SU-DHL-6 (cell line): Measurements from ENCODE around the gene AUH.

ENCODE experiments used
- H2AFZ ChIP-seq: fragments of 200-600 bp; sonication (generic); 2 replicates; pipeline ENCODE4 v1.6.1; 2014; ENCODE audit warnings: low read depth, mild to moderate bottlenecking, moderate library complexity, mixed read lengths, antibody characterized with exemption, low read length; ENCODE audit not compliant: severe bottlenecking
- H3F3A ChIP-seq: fragments of 200-600 bp; shearing (Covaris generic); 2 replicates; pipeline ENCODE4 v1.6.0; 2016; ENCODE audit warnings: antibody characterized with exemption, mild to moderate bottlenecking; ENCODE audit not compliant: insufficient read depth
- H3K27ac ChIP-seq: fragments of 200-600 bp; sonication (generic); 2 replicates; pipeline ENCODE4 v1.5.1; 2016; ENCODE audit warnings: low read depth, mild to moderate bottlenecking, low read length, moderate library complexity, mixed read lengths
- H3K27me3 ChIP-seq: fragments of 200-600 bp; sonication (generic), shearing (Covaris generic); 2 replicates; pipeline ENCODE4 v1.6.0; 2014; ENCODE audit warnings: mild to moderate bottlenecking, low read length
- H3K36me3 ChIP-seq: fragments of 200-600 bp; sonication (generic); 2 replicates; pipeline ENCODE4 v1.6.1; 2014; ENCODE audit warnings: mild to moderate bottlenecking, low read length, mixed read lengths
- H3K4me2 ChIP-seq: fragments of 300-600, 200-600 bp; shearing (Covaris generic), sonication (generic); 2 replicates; pipeline ENCODE4 v1.6.0; 2014; ENCODE audit warnings: low read length, low read depth, mild to moderate bottlenecking; ENCODE audit not compliant: poor library complexity, severe bottlenecking
- H3K4me3 ChIP-seq: fragments of 200-600 bp; sonication (generic); 2 replicates; pipeline ENCODE4 v1.5.1; 2014; ENCODE audit warnings: antibody characterized with exemption, low read length, mild to moderate bottlenecking, mixed read lengths; ENCODE audit not compliant: insufficient read depth, poor library complexity, severe bottlenecking
- H3K79me2 ChIP-seq: fragments of 200-600 bp; sonication (generic); 2 replicates; pipeline ENCODE4 v1.6.1; 2014; ENCODE audit warnings: mild to moderate bottlenecking, low read length, moderate library complexity; ENCODE audit not compliant: insufficient read depth
- H3K9ac ChIP-seq: fragments of 200-600 bp; sonication (generic); 2 replicates; pipeline ENCODE4 v1.7.0; 2014; ENCODE audit warnings: mild to moderate bottlenecking, low read length
- H3K9me2 ChIP-seq: fragments of 200-600 bp; sonication (generic); replicated peaks from 2 replicates; pipeline ENCODE4 v1.6.1; 2014; ENCODE audit warnings: low read length; ENCODE audit not compliant: insufficient read depth
- H3K9me3 ChIP-seq: fragments of 200-600 bp; sonication (generic); 2 replicates; pipeline ENCODE4 v1.6.1; 2014; ENCODE audit warnings: low read length, mixed read lengths; ENCODE audit not compliant: insufficient read depth
- H4K20me1 ChIP-seq: fragments of 200-600 bp; sonication (generic); 2 replicates; pipeline ENCODE4 v1.6.1; 2014; ENCODE audit warnings: low read depth, mild to moderate bottlenecking, antibody characterized with exemption, low read length, moderate library complexity, mixed read lengths
- EZH2phosphoT487 ChIP-seq: fragments of 200-600 bp; sonication (generic), shearing (Covaris generic); conservative IDR thresholded peaks from 2 replicates; pipeline ENCODE4 v1.6.1; 2018; ENCODE audit warnings: mild to moderate bottlenecking, antibody characterized with exemption, low read length, moderate library complexity, mixed read lengths
- TF ChIP-seq, protein P1 (sequence below): fragments of 200-600 bp; sonication (generic); IDR thresholded peaks from one replicate; pipeline ENCODE4 v1.5.1; 2017; ENCODE audit warnings: antibody characterized with exemption, mild to moderate bottlenecking, low read length, moderate library complexity; ENCODE audit not compliant: insufficient read depth, poor library complexity, severe bottlenecking

Gene AUH

DNA sequence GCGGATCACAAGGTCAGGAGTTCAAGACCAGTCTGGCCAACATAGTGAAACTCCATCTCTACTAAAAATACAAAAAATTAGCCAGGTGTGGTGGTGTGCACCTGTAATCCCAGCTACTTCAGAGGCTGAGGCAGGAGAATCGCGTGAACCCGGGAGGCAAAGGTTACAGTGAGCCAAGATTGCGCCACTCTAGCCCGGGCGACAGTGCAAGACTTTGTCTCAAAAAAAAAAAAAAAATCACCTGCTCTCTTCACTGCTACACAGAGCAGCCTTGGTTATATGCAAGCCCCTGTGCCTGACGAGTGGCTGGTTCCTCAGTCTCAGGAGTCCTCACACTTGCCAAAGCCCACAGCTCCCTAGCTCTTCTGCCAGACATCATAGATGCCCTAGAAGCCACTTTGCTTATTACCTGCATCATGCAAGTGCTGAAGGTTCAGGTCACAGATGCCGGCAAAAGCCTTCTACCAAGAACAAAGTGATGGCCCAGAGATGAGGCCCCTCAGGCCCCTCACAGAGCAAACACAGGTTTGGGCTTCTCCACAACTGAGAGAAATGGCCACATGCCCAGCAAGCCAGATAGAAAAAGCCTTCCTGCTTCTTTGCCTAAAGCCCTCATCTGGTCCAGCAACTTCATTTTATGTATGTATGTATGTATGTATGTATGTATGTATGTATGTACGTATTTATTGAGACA lies 176.4 kb downstream of the AUH start:
- Histone ChIP-seq H3K9me3 (no peaks in the 10 kb centered on the region), H3K4me3 (no peak overlapping the region), H3F3A (no peaks in the 10 kb centered on the region), H3K27ac (no peak overlapping the region), H3K36me3 (no peaks in the 10 kb centered on the region), H3K79me2 (no peaks in the 10 kb centered on the region), H3K27me3 (no peaks in the 10 kb centered on the region), H4K20me1 (no peaks in the 10 kb centered on the region), H3K9me2 (no peaks in the 10 kb centered on the region), H3K9ac (no peak overlapping the region), H2AFZ (no peak overlapping the region), H3K4me2 (no peak overlapping the region)
- TF ChIP-seq, protein P1, sequence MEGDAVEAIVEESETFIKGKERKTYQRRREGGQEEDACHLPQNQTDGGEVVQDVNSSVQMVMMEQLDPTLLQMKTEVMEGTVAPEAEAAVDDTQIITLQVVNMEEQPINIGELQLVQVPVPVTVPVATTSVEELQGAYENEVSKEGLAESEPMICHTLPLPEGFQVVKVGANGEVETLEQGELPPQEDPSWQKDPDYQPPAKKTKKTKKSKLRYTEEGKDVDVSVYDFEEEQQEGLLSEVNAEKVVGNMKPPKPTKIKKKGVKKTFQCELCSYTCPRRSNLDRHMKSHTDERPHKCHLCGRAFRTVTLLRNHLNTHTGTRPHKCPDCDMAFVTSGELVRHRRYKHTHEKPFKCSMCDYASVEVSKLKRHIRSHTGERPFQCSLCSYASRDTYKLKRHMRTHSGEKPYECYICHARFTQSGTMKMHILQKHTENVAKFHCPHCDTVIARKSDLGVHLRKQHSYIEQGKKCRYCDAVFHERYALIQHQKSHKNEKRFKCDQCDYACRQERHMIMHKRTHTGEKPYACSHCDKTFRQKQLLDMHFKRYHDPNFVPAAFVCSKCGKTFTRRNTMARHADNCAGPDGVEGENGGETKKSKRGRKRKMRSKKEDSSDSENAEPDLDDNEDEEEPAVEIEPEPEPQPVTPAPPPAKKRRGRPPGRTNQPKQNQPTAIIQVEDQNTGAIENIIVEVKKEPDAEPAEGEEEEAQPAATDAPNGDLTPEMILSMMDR, result no peak
- no peak for TF ChIP-seq EZH2phosphoT487

GRCh38 chr9:91182429-91183225 lies 179.1 kb downstream of the AUH start:
- Histone ChIP-seq H3K4me3 (no peak overlapping the region), H2AFZ (no peak overlapping the region), H3K9me3 (no peaks in the 10 kb centered on the region), H3F3A (no peaks in the 10 kb centered on the region), H3K36me3 (no peaks in the 10 kb centered on the region), H3K9ac (no peak overlapping the region), H3K9me2 (no peaks in the 10 kb centered on the region), H3K27me3 (no peaks in the 10 kb centered on the region), H3K27ac (no peak overlapping the region), H3K79me2 (no peaks in the 10 kb centered on the region), H4K20me1 (no peaks in the 10 kb centered on the region), H3K4me2 (no peak overlapping the region)
- TF ChIP-seq EZH2phosphoT487, result no peak
- TF ChIP-seq, protein P1, result no peak

- Histone ChIP-seq H4K20me1 (no peaks in the 10 kb centered on the region), H3K79me2 (no peaks in the 10 kb centered on the region), H3K9me3 (no peaks in the 10 kb centered on the region), H3K27ac (no peak overlapping the region), H3K27me3 (no peaks in the 10 kb centered on the region), H3K4me3 (no peak overlapping the region), H3F3A (no peaks in the 10 kb centered on the region), H2AFZ (no peak overlapping the region), H3K36me3 (no peaks in the 10 kb centered on the region), H3K9me2 (no peaks in the 10 kb centered on the region), H3K9ac (no peak overlapping the region), H3K4me2 (no peak overlapping the region)
- TF ChIP-seq, protein P1, result no peak
- no peak for TF ChIP-seq EZH2phosphoT487
These were observed 180.2 kb downstream of the AUH start for GRCh38 chr9:91181541-91181940.
